Calu3 (cell line): Measurements from ENCODE around the gene TLCD2. TPM values are rescaled to one million over a fixed set of nuclear protein-coding genes. Genes with fewer than 3 reads are reported as not detected.

ENCODE experiments used
- BruUV-seq: library from RNA; stranded (reverse); fragments of 400-500 nt; replicated peaks from 2 replicates; lab custom pipeline; 2021; lab: Mats Ljungman, UMichigan
- CTCF ChIA-PET: fragments of 300-600 bp; sonication (Branson Sonifier 250); formaldehyde crosslinking; loops from one replicate; lab custom pipeline; 2022; ENCODE audit warnings: antibody characterized with exemption; lab: Charles Lee
- DNase-seq: peaks from one replicate; pipeline ENCODE4 v3.0.0; 2022
- H3K27ac Mint-ChIP-seq: one replicate; pipeline ENCODE4 v1.8.0; 2022; ENCODE audit warnings: mixed read lengths; ENCODE audit not compliant: unreplicated experiment
- H3K27me3 Mint-ChIP-seq: one replicate; pipeline ENCODE4 v1.8.0; 2022; ENCODE audit warnings: mixed read lengths; ENCODE audit not compliant: unreplicated experiment
- H3K36me3 Mint-ChIP-seq: one replicate; pipeline ENCODE4 v1.8.0; 2022; ENCODE audit warnings: mild to moderate bottlenecking, moderate library complexity, mixed read lengths; ENCODE audit not compliant: insufficient read depth, unreplicated experiment
- H3K4me1 Mint-ChIP-seq: one replicate; pipeline ENCODE4 v1.8.0; 2022; ENCODE audit warnings: mild to moderate bottlenecking, low read depth, mixed read lengths; ENCODE audit not compliant: unreplicated experiment
- H3K4me3 Mint-ChIP-seq: one replicate; pipeline ENCODE4 v1.8.0; 2022; ENCODE audit warnings: mild to moderate bottlenecking, low read depth, moderate library complexity, mixed read lengths; ENCODE audit not compliant: unreplicated experiment
- H3K9me3 Mint-ChIP-seq: one replicate; pipeline ENCODE4 v1.8.0; 2022; ENCODE audit warnings: low read depth, mixed read lengths; ENCODE audit not compliant: unreplicated experiment
- intact Hi-C: fragments of 100-400 bp; cut with micrococcal nuclease; formaldehyde crosslinking; loops from one replicate; pipeline ENCODE4 v1.10.0; 2022; ENCODE audit not compliant: unreplicated experiment
- total RNA-seq: library from RNA; stranded (reverse); gene quantifications from 2 replicates; pipeline ENCODE4 v1.2.3, GENCODE V29; 2022
- TF ChIP-seq, protein P1 (sequence below): fragments of 200-600 bp; IDR thresholded peaks from one replicate; pipeline ENCODE4 v1.8.0; 2022; ENCODE audit warnings: antibody characterized with exemption; ENCODE audit not compliant: unreplicated experiment

Gene TLCD2
- total RNA-seq, 1 experiment from 2014 or later, result 5.9 TPM

- no peaks in the 10 kb centered on the region for H3K4me1 Mint-ChIP-seq
- no peaks in the 10 kb centered on the region for H3K27me3 Mint-ChIP-seq
- no TSS peak for BruUV-seq
- TF ChIP-seq, protein P1, sequence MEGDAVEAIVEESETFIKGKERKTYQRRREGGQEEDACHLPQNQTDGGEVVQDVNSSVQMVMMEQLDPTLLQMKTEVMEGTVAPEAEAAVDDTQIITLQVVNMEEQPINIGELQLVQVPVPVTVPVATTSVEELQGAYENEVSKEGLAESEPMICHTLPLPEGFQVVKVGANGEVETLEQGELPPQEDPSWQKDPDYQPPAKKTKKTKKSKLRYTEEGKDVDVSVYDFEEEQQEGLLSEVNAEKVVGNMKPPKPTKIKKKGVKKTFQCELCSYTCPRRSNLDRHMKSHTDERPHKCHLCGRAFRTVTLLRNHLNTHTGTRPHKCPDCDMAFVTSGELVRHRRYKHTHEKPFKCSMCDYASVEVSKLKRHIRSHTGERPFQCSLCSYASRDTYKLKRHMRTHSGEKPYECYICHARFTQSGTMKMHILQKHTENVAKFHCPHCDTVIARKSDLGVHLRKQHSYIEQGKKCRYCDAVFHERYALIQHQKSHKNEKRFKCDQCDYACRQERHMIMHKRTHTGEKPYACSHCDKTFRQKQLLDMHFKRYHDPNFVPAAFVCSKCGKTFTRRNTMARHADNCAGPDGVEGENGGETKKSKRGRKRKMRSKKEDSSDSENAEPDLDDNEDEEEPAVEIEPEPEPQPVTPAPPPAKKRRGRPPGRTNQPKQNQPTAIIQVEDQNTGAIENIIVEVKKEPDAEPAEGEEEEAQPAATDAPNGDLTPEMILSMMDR, result no peak
- intact Hi-C loops, result no loop called here
- no peak overlapping the region for H3K4me3 Mint-ChIP-seq
- CTCF ChIA-PET, result no interaction called here
- no peak for DNase-seq
- H3K9me3 Mint-ChIP-seq, result no peaks in the 10 kb centered on the region
- H3K36me3 Mint-ChIP-seq, result peaks cover 6% of the 10 kb centered on the region
- no peak overlapping the region for H3K27ac Mint-ChIP-seq
These were observed 19.8 kb upstream of the TLCD2 start for GRCh38 chr17:1729966-1730325.

- no peaks in the 10 kb centered on the region for H3K27me3 Mint-ChIP-seq
- no peak overlapping the region for H3K4me3 Mint-ChIP-seq
- no TSS peak for BruUV-seq
- intact Hi-C loops, result no loop called here
- no peak for DNase-seq
- CTCF ChIA-PET, result no interaction called here
- H3K27ac Mint-ChIP-seq, result no peak overlapping the region
- H3K36me3 Mint-ChIP-seq, result peaks cover 14% of the 10 kb centered on the region
- TF ChIP-seq, protein P1, result no peak
- no peaks in the 10 kb centered on the region for H3K9me3 Mint-ChIP-seq
- H3K4me1 Mint-ChIP-seq, result no peaks in the 10 kb centered on the region
These were observed 17.9 kb upstream of the TLCD2 start for GRCh38 chr17:1727876-1728630.

DNA sequence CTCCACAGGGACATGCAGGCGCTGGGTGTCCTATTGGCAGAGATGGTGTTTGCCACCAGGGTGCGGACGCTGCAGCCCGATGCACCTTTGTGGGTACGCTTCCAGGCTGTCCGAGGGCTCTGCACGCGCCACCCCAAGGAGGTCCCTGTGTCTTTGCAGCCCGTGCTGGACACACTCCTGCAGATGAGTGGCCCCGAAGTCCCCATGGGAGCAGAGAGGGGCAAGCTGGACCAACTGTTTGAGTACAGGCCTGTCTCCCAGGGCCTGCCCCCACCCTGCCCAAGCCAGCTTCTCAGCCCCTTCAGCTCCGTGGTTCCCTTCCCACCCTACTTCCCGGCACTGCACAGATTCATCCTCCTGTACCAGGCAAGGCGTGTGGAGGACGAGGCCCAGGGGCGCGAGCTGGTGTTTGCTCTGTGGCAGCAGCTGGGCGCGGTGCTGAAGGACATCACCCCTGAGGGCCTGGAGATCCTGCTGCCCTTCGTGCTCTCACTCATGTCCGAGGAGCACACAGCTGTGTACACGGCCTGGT is 17.1 kb upstream of the TLCD2 start:
- intact Hi-C loops, result no loop called here
- no peaks in the 10 kb centered on the region for H3K4me1 Mint-ChIP-seq
- no peaks in the 10 kb centered on the region for H3K27me3 Mint-ChIP-seq
- DNase-seq, result no peak
- no peak overlapping the region for H3K4me3 Mint-ChIP-seq
- H3K27ac Mint-ChIP-seq, result no peak overlapping the region
- no peaks in the 10 kb centered on the region for H3K9me3 Mint-ChIP-seq
- peaks cover 19% of the 10 kb centered on the region for H3K36me3 Mint-ChIP-seq
- CTCF ChIA-PET, result no interaction called here
- TF ChIP-seq, protein P1, result no peak
- no TSS peak for BruUV-seq

DNA sequence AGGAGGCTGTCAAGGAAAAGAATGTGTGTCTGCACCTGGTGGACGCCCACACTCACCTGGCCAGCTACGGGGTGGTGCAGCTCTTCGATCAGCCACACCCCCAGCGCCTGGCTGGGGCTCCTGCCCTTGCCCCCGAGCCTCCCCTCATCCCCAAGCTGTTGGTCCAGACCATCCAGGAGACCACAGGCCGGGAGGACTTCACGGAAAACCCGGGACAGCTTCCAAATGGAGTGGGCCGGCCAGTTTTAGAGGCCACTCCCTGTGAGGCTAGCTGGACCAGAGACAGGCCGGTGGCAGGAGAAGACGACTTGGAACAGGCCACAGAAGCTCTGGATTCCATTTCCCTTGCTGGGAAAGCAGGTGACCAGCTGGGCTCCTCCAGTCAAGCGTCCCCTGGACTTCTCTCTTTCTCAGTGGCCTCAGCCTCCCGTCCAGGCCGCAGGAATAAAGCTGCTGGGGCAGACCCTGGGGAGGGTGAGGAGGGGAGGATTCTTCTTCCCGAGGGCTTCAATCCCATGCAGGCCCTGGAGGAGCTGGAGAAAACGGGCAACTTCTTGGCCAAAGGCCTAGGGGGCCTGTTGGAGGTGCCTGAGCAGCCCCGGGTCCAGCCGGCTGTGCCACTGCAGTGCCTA is 16.6 kb upstream of the TLCD2 start:
- DNase-seq, result no peak
- intact Hi-C loops, result no loop called here
- Mint-ChIP-seq H3K27me3 (no peaks in the 10 kb centered on the region), H3K27ac (no peak overlapping the region), H3K36me3 (peaks cover 19% of the 10 kb centered on the region), H3K4me1 (no peaks in the 10 kb centered on the region), H3K9me3 (no peaks in the 10 kb centered on the region), H3K4me3 (no peak overlapping the region)
- BruUV-seq, result no TSS peak
- TF ChIP-seq, protein P1, result no peak
- CTCF ChIA-PET, result no interaction called here
